GM21423 (cell line): ENCODE results near the gene RXRB.
"Not testable (repeated sequence)": the region's sequence is repeated elsewhere in the genome, so short reads cannot be mapped to it uniquely, and the experiment has no call there.

ENCODE experiments used
- ATAC-seq: cut with Tn5 transposase; IDR thresholded peaks from one replicate; pipeline ENCODE4 v1.9.1; 2021; ENCODE audit warnings: mild to moderate bottlenecking, moderate library complexity; ENCODE audit not compliant: unreplicated experiment

Gene RXRB

GRCh38 chr6:33200219-33201146, at the start of gene RXRB, which contains the start of gene SLC39A7:
Gene RXRB (minus strand): TSS chr6:33200665. CDS start chr6:33200476, 189 bp downstream.
Gene SLC39A7 (plus strand): TSS chr6:33200867. CDS start chr6:33201246, 379 bp downstream.
- peak; percentile 59 for ATAC-seq

GRCh38 chr6:33249732-33250630, 49.5 kb upstream of the RXRB start:
- no peak for ATAC-seq

- peak; percentile 86 for ATAC-seq
These were observed 48.7 kb upstream of the RXRB start for GRCh38 chr6:33248932-33249731.

GRCh38 chr6:33248643-33248931, 48.1 kb upstream of the RXRB start:
- peak; percentile 2 for ATAC-seq

- peak; percentile 44 for ATAC-seq
These were observed 47.6 kb upstream of the RXRB start for GRCh38 chr6:33247977-33248642.

GRCh38 chr6:33243476-33243875, 43.0 kb upstream of the RXRB start:
- ATAC-seq, result no peak

GRCh38 chr6:33241968-33242367, 41.5 kb upstream of the RXRB start:
- ATAC-seq, result no peak

- no peak for ATAC-seq
These were observed 37.3 kb upstream of the RXRB start for GRCh38 chr6:33237741-33238140.

GRCh38 chr6:33236852-33237251, 36.4 kb upstream of the RXRB start:
- ATAC-seq, result no peak

GRCh38 chr6:33236328-33236727, 35.9 kb upstream of the RXRB start:
- ATAC-seq, result no peak

- ATAC-seq, result no peak
These were observed 34.8 kb upstream of the RXRB start for GRCh38 chr6:33235221-33235634.

- ATAC-seq, result not testable (repeated sequence)
These were observed 26.1 kb upstream of the RXRB start for GRCh38 chr6:33226503-33227120.

GRCh38 chr6:33217681-33218080, 17.2 kb upstream of the RXRB start:
- ATAC-seq, result no peak

- no peak for ATAC-seq
These were observed 16.8 kb upstream of the RXRB start for GRCh38 chr6:33217246-33217645.

- ATAC-seq, result no peak
These were observed 15.7 kb upstream of the RXRB start for GRCh38 chr6:33216117-33216649.

- no peak for ATAC-seq
These were observed 15.0 kb upstream of the RXRB start for GRCh38 chr6:33215271-33216116.

GRCh38 chr6:33213989-33214335, 13.5 kb upstream of the RXRB start:
- no peak for ATAC-seq

GRCh38 chr6:33213166-33213988, 12.9 kb upstream of the RXRB start:
- no peak for ATAC-seq
